Inferior parietal cortex (tissue), 1 donor: ENCODE measurements around the gene DCAF8L1.
"Not testable (repeated sequence)": the region's sequence is repeated elsewhere in the genome, so short reads cannot be mapped to it uniquely, and the experiment has no call there.

Source experiments
- DNase-seq: peaks from one replicate; pipeline ENCODE4 v3.0.0-alpha.2; 2016; ENCODE audit errors: extremely low spot score

DCAF8L1 gene

DNA sequence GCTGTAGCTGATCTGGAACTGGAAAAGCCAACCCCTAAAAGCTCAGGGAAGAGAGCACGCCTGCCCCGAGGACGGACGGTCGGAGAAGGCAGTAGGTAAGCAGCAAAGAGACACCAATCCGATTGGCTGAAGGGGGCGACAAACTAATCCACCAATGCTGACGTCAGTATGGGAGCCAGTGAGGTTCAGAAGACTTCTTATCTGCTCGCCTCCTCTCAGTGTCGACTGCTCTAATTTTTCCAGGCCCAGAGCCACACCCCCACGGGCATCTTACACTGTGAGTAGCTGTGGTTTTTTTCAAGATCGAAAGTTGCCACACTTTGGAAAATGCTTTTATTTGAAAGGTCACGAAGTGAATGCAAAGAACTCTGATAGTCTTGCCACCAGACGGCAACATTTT is at the start of gene DCAF8L1:
DCAF8L1 (minus strand) TSS at position 101 of the 400 bp plus-strand sequence. CDS start 115 bp downstream, outside the sequence.
- no peak for DNase-seq

GRCh38 chrX:28022371-28022770 is 41.1 kb upstream of the DCAF8L1 start:
- DNase-seq, result no peak

- DNase-seq, result no peak
These were observed 35.6 kb upstream of the DCAF8L1 start for GRCh38 chrX:28016823-28017222.

DNA sequence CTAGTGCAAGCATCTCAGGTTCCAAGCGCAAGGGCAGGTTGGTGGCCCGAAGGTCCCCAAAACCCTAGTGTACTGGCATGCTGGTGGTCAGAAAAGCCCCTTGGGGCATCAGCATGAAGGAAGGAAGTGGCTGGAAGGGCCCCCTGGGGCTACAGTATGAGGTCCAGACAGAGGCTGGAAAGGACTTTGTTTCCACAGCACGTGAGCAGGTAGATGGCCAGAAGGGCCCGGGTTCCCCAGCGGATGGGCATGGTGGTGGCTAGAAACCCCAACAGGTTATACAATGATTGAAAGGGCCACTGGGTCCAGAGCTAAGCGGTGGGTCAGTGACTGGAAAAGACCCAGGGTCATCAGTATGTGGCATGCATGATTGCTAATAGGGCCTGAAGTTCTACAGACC is 34.7 kb upstream of the DCAF8L1 start:
- DNase-seq, result no peak

GRCh38 chrX:28010875-28011274 is 29.6 kb upstream of the DCAF8L1 start:
- DNase-seq, result no peak

GRCh38 chrX:27998666-27999065 is 17.4 kb upstream of the DCAF8L1 start:
- DNase-seq, result no peak

DNA sequence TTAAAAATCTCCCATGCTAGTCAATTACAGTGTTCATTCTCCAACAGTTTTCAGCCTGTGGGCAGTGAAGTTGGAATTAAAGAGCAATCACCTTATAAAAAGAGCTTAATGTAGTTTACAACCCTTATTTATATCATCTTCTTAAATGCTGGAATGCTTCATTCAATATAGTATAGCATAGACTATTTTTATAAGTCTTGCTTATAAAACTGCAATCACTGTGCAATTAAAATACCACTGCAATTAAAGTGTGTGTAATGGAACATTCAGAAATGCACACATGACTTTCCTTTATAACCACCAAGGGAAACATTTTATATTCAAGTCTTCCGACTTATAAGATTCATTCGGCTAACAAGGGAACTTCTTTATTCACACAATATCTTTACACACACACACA is 16.4 kb upstream of the DCAF8L1 start:
- DNase-seq, result no peak

DNA sequence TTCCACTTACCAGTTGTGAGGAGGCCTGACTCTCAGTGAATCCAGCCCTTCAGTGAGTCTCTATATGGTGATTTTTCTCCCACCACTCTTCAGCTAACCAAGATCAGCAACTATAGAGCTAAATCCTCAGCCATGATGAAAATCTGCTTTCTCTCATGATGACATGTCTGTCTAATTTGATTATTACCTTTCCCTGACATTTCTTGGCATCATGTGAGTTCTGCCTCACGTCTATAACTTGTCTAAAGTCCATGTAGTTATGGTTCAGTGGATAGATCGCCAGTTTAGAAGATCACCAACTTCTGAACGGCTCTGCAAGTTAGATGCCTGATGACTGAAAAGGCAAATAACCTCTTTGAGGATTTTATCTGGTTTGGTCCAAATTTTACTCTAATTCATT is 14.9 kb upstream of the DCAF8L1 start:
- DNase-seq, result no peak

GRCh38 chrX:27995611-27996010 is 14.4 kb upstream of the DCAF8L1 start:
- no peak for DNase-seq

- no peak for DNase-seq
These were observed 6.8 kb upstream of the DCAF8L1 start for GRCh38 chrX:27987862-27988646.

- DNase-seq, result not testable (repeated sequence)
These were observed 4.3 kb downstream of the DCAF8L1 start for GRCh38 chrX:27976934-27977333.

DNA sequence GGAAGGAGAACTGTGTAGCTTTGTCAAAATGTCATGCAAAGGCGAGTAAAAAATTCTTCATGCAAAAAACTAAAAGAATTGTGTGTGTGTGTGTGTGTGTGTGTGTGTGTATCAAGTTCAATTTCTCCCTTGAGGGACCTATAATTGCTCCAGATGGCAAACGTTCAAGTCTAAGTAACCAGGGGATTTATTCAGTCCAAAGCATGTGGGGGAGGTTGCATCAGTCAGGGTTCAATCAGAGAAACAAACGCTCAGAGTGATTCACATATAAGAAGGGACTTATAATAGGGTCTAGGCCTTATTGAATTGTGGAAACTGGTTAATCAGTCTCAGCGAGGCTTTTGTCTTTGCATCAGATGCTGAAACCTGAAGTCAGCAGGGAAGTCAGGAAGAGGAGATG is 5.0 kb downstream of the DCAF8L1 start:
- no peak for DNase-seq

- no peak for DNase-seq
These were observed 12.4 kb downstream of the DCAF8L1 start for GRCh38 chrX:27968878-27969277.

- DNase-seq, result no peak
These were observed 12.9 kb downstream of the DCAF8L1 start for GRCh38 chrX:27968352-27968751.

- DNase-seq, result no peak
These were observed 14.3 kb downstream of the DCAF8L1 start for GRCh38 chrX:27966955-27967354.

DNA sequence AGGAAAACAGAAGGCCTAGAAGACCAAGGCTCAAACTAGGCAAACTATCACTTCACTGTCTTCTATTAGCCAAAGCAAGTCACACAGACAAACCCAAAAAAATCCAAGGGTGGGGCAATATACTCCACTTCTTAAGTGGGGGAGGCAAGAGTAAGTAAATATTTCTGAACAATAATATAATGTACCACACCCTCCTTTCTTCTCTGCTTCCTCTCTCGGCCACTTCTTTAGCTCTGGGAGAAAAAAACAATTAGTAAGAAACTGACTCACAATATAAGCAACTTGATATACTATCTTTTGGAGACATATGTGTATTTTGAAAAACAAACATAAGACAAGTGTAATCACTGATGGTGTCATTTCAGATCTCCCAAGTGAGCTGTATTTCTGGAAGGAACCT is 14.8 kb downstream of the DCAF8L1 start:
- no peak for DNase-seq

GRCh38 chrX:27965348-27965747 is 15.9 kb downstream of the DCAF8L1 start:
- not testable (repeated sequence) for DNase-seq

GRCh38 chrX:27964432-27964831 is 16.8 kb downstream of the DCAF8L1 start:
- DNase-seq, result no peak

DNA sequence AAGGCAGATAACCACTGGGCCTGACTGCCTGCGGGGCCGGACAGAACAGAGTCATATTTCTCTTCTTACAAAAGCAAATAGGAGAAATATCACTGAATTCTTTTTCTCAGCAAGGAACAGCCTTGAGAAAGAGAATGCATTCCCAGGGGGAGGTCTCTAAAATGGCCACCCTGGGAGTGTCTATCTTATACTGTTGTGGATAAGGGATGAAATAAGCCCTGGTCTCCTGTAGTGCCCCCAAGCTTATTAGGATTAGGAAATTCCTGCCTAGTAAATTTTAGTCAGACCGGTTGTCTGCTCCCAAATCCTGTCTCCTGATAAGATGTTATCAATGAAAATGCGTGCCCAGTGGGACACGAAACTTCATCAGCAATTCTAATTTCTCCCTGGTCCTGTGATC is 20.8 kb downstream of the DCAF8L1 start:
- DNase-seq, result not testable (repeated sequence)

DNA sequence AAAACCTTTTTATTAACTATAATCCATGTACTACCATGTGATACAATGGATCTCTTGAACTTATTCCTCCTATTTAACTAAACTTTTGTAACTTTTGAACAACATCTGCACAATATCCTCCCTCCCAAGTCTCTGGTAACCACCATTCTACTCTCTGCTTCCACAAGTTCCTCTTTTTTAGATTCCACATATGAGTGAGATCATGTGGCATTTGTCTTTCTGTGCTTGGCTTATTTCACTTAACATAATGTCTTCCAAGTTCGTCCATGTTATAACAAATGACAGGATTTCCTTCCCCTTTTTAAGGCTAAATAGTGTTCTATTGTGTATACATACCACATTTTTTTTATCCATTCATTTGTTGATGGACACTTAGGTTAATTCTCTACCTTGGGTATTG is 28.1 kb downstream of the DCAF8L1 start:
- no peak for DNase-seq

DNA sequence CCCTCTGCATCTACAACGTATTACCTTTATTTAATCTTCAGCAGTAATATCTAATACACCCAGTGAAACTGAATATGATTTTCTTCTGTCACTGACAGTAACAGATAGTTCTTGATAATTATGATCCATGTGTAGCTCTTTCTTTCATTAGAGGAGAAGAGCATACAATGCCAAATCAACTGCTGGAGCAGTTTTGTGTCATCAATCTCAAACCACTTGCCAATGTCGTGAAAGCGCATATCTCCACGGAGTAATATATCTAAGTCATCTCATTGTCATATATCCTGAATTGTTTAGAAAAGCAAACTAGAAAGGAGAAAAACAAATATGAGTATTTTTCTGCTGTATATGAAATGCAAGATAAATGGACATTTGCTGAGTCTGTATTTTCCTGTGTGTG is 47.9 kb downstream of the DCAF8L1 start:
- DNase-seq, result no peak
